Heart left ventricle (tissue), 13 donors: Measurements from ENCODE around the gene MAFG.

Experiments used
- CTCF ChIP-seq, 12 donors: fragments of 200-600 bp; sonication (generic) in 4 of 12; IDR thresholded peaks; one replicate each; pipeline versions ENCODE4 v1.5.0 to v1.8.0; 2018 to 2022; ENCODE audit warnings: antibody characterized with exemption in 12 of 12, mild to moderate bottlenecking in 5 of 12
- POLR2A ChIP-seq, 2 donors: fragments of 450-650 bp; IDR thresholded peaks; one replicate each; pipeline ENCODE4 v1.6.1; 2017; ENCODE audit warnings: antibody characterized with exemption in 2 of 2, mild to moderate bottlenecking in 2 of 2, moderate library complexity in 2 of 2
- donor health status: ischemic (EF 13 %, LVEDD 7.1; RV severe dilation, severe dysfunction).
- donor health status: DM: no; HTN: yes; CAD: no.
- donor health status: DM: no; HTN: no; CAD: no.
- donor health status: ischemic (EF 25% LVEDD 6.9; RV normal size, moderate dysfunction).
- donor health status: ischemic (EF 25% LVEDD 5.7; RV mildly dilated, moderate dysfunction).
- donor health status: ischemic (EF 35%, LVEDD 5.7; RV mildly dilated, moderate dysfunction).
- donor health status: nonischemic (EF 11% LVEDD 7.7; RV severe dilation, severe dysfunction).
- donor health status: DM: yes; HTN: yes; CAD: no.
- donor health status: PGD.
- donor health status: ischemic (EF 29% LVEDD 5.4; RV normal size, mild dysfunction).
- donor health status: nonischemic (EF 23%, LVEDD 6.1; RV moderate dilation, normal function).

GRCh38 chr17:81922566-81923301, 4.8 kb downstream of the MAFG start:
- TF ChIP-seq CTCF (IDR thresholded peaks at IDR 0.05): no peak
- TF ChIP-seq POLR2A (IDR thresholded peaks at IDR 0.05): no peak
